ENCODE data around the gene MLLT3.
"Not testable (repeated sequence)": the region's sequence is repeated elsewhere in the genome, so short reads cannot be mapped to it uniquely, and the experiment has no call there.

MLLT3 gene

GRCh38 chr9:20622330-20623020 lies at the start of gene MLLT3:
Gene MLLT3, minus strand, starts transcription at chr9:20622499.
- DNase-seq: peak; percentile 87

- DNase-seq: no peak
These were observed 49.3 kb upstream of the MLLT3 start for GRCh38 chr9:20671635-20672034.

DNA sequence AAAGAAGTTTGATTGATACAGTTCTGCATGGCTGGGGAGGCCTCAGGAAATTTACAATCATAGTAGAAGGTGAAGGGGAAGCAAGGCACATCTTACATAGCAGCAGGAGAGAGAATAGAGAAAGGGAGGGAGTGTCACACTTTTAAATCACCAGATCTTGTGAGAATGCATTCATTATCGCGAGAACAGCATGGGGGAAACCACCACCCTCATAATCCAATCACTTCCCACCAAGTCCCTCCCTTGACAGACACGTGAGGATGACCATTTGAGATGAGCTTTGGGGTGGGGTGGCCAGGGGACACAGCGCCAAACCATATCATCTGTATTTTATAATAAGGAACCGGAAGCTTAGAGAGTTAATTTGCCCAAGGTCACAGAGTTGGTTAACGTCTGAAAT lies 48.1 kb upstream of the MLLT3 start:
- DNase-seq: no peak

DNA sequence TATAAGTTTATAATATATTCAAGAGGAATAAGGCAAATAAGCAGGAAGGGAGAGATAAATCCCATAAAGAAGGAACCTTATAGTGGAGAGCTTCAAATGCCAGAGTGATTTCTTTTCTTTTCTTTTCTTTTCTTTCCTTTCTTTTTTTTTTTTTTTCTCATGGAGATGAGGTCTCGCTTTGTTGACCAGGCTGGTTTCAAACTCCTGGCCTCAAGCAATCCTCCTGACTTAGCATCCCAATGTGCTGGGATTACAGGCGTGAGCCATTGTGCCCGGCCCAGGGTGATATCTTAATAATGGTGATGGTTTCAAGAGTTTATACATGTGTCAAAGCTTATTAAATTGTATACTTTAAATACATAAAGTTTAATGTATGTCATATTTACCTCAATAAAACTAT lies 42.2 kb upstream of the MLLT3 start:
- no peak for DNase-seq

DNA sequence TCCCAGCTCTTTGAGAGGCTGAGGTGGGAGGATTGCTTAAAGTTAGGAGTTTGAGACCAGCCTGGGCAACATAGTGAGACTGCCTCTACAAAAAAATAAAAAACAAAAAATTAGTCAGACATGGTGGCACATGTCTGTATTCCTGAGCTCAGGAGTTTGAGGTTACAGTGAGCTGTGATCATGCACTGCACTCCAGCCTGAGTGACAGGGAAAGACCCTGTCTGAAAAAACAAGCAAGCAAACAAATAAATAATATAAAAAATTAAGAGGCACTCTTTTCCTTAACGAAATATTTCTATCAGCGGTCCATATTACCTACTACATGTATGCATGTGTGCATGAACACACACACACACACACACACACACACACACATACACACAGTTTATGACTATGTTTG lies 40.8 kb upstream of the MLLT3 start:
- DNase-seq: no peak

DNA sequence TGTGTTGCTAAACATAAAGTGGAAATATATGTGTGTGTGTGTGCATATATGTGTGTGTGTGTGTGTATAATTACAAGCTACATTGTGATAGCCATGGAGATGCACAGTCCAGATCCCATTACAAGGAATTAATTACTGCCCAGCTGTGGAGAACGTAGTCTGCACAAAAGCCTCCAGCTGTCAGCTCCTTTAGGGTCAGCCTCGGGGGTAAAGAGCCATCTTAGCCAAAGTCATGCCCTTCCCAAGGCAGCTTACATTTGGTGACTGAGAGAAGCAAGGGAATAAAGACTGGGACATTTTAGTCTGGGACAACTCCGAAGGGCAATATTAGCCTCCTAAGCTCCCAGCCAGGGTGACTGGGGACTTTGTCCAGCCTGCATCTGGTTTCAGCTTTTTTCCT lies 39.9 kb upstream of the MLLT3 start:
- DNase-seq: no peak

- no peak for DNase-seq
These were observed 37.2 kb upstream of the MLLT3 start for GRCh38 chr9:20659474-20659967.

DNA sequence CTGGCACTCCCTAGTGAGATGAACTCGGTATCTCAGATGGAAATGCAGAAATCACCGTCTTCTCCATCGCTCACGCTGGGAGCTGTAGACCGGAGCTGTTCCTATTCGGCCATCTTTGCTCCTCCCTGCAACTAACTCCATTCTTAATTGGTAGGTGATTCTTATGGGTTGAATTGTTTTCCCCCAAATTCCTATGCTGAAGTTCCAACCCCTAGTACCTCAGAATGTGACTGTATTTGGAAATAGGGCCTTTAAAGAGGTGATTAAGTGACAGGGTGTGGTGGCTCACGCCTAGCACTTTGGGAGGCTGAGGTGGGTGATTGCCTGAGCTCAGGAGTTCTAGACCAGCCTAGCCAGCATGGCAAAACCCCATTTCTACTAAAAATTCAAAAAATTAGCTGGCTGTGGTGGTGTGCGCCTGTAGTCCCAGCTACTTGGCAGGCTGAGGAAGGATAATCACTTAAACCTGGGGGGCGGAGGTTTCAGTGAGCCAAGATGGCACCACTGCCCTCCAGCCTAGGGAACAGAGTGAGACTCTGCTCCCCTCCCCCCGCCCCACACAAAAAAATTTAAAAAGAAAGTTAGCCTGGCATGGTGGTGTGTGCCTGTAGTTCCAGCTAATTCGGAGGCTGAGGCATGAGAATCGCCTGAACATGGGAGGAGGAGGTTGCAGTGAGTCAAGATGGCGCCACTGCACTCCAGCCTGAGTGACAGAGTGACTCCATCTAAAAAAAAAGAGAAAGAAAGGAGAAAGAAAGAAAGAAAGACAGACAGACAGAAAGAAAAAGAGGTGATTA lies 36.6 kb upstream of the MLLT3 start:
- no peak for DNase-seq

DNA sequence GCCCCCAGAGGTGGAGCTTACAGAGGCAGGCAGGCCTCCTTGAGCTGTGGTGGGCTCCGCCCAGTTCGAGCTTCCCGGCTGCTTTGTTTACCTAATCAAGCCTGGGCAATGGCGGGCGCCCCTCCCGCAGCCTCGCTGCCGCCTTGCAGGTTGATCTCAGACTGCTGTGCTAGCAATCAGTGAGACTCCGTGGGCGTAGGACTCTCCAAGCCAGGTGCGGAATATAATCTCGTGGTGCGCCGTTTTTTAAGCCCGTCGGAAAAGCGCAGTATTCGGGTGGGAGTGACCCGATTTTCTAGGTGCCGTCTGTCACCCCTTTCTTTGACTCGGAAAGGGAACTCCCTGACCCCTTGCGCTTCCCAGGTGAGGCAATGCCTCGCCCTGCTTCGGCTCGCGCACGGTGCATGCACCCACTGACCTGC lies 36.0 kb upstream of the MLLT3 start:
- DNase-seq: not testable (repeated sequence)

GRCh38 chr9:20651939-20652338 lies 29.6 kb upstream of the MLLT3 start:
- no peak for DNase-seq

GRCh38 chr9:20650750-20651299 lies 28.5 kb upstream of the MLLT3 start:
- no peak for DNase-seq

GRCh38 chr9:20650313-20650712 lies 28.0 kb upstream of the MLLT3 start:
- DNase-seq: no peak

DNA sequence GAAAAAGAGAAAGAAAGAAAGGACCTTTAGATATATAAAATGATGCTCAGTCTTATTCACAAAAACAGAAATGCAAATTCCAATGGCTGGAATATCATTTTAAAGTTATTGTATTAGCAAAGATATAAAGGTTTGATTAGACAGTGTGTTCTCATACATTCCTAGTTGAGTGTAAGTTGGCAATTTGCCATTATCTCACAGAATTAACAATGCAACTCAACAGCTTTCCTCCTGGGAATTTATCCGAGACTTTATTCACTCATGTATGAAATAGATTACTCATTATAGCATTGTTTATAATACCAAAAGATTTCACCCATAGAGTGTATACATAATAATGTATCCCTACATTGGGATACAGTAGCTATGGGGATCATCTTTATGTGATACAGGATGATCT lies 27.1 kb upstream of the MLLT3 start:
- DNase-seq: peak; percentile 28

DNA sequence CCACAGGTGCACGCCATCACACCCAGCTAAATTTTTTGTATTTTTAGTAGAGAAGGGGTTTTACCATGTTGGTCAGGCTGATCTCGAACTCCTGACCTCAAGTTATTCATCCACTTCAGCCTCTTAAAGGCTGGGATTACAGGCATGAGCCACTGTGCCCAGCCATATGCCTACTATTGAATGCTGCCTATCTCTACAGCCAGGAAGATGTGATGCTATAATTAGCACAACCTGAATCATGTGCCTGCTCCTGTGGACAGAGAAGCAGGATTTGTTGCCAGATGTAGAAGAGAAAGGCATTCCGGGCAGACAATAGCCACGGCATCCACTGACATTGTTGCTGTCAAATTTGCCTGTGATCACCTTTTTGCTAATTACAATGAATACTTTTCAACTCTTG lies 24.4 kb upstream of the MLLT3 start:
- DNase-seq: no peak

GRCh38 chr9:20643660-20644059 lies 21.4 kb upstream of the MLLT3 start:
- DNase-seq: no peak

DNA sequence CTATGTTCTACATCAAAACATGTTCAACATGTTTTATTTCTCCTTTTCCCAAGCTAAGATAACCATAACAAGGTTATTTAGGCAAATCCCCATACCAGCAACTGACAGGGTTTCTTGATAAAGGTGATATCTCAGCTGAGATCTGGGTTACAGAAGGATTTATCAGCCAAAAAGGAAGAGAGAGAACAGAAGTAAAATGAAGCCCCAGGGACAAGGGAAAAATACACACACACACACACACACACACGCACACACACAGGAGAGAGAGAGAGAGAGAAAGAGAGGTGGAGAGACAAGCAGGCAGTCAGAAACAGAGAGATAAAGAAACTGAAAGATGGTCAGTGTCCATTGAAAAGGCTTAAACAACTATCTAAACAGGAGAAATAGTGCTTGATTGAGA lies 19.7 kb upstream of the MLLT3 start:
- no peak for DNase-seq

DNA sequence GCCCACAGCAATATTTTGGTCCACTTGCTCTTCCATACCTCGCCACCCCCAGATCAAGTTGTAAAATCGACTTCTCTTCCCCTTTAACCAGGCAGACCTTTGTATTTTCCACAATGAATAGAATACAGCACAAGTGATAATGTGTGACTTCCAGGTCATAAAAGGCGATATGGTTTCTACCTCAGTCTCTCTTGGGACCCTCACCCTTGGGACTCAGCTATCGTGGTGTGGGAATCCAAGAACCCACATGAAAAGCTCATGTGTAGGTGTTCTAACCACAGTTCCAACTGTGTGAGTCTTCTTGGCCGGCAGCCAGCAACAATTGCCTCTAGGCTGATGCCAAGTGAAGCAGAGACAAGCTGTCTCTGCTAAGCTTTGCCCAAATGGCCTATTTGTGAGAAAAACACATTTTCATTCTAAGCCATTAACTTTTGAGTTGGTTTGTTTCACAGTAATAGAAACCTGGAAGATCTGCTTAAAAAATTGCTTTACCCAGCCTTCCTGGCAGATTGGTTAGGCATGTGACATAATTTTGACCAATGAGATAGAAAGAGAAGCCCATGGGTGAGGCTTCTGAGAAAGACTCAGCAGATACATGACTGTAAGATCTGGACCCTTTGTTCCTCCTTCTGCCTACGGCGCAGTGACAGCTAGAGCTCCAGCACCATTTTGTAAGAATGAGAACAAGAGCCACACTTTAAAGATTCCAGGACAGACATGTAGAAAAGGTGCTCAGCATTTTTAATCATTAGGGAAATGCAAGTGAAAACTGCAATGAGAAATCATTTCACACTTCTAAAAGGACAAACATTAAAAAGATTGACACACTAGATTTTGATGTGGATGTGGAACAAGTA lies 18.3 kb upstream of the MLLT3 start:
- peak; percentile 73 for DNase-seq

- DNase-seq: no peak
These were observed 14.7 kb upstream of the MLLT3 start for GRCh38 chr9:20636888-20637440.

DNA sequence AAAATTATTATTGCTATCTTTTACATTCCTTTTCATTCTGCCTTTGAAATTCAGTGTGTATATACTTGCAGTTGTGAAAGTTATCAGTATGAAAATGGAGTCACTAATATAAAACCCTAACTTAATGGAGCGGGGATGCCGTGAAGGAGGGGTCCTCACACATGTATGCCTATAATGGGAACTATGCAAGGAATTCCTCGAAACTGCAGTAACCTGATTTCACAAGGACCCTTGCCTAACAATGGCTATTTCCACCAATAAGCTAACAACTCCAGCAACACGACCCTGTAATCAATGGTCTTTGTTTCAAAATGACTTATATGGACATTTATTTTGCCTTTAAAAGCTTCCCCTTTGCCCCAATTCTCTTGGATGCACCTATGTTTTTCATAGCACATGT lies 12.6 kb upstream of the MLLT3 start:
- DNase-seq: no peak

DNA sequence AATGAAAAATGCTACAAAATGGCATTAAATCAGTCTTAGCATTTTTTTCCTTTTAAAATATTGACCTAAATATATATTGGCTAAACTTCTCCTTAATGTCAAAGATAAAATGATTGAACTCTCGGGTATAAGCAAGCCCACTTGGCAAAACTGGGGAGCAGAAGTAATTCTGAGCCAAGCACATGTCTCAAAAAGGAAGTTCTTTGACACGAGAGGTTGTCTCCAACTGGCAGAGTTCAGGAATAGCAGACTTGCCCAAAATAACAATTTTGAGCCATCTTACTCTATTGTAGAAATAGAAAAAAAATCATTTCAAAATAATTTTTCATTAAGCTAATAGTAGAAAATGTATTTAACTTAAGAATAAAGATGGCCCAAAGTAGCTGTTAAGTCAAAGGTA lies 10.4 kb upstream of the MLLT3 start:
- DNase-seq: no peak

GRCh38 chr9:20630241-20630943 lies 8.1 kb upstream of the MLLT3 start:
- no peak for DNase-seq

GRCh38 chr9:20625003-20625349 lies 2.7 kb upstream of the MLLT3 start:
- DNase-seq: no peak

Data from NCI-H1105 treated with DMSO at 0.1 percent for 48 hours (cell line).